NCI-H2081 treated with DMSO at 0.1 percent for 48 hours (cell line): Measurements from ENCODE around the gene SH3BP5.

ENCODE experiments used
- DNase-seq: peaks from one replicate; lab custom pipeline; 2025; lab: John Stamatoyannopoulos, UW

Gene SH3BP5

GRCh38 chr3:15325228-15325627 is 7.2 kb downstream of the SH3BP5 start:
- DNase-seq: no peak

GRCh38 chr3:15324379-15324808 is 8.0 kb downstream of the SH3BP5 start:
- no peak for DNase-seq

GRCh38 chr3:15323063-15323462 is 9.3 kb downstream of the SH3BP5 start:
- DNase-seq: no peak

- no peak for DNase-seq
Measured at GRCh38 chr3:15321349-15321748, 11.0 kb downstream of the SH3BP5 start.

DNA sequence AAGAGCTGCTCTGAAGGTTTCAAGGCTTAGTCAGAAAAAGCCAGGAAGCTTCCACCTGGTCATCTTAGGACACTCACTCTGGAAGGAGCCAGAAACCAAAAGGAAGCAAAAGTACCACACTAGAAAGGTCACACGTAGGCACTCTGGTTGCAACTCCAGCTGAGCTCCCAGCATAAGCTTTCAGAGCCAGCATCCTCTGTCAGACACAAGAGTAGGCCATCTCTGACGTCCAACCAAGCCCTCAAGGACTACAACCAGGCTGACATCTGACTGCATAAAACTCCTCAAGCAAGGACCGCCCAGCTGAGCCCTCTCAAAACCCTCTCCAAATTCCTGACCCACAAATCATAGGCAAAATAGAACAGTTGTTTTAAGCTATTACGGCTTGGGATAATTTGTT is 12.8 kb downstream of the SH3BP5 start:
- no peak for DNase-seq

GRCh38 chr3:15319136-15319535 is 13.2 kb downstream of the SH3BP5 start:
- DNase-seq: no peak

GRCh38 chr3:15318661-15319060 is 13.7 kb downstream of the SH3BP5 start:
- no peak for DNase-seq

GRCh38 chr3:15316998-15317435 is 15.4 kb downstream of the SH3BP5 start:
- DNase-seq: no peak

- DNase-seq: no peak
Measured at GRCh38 chr3:15315003-15315402, 17.4 kb downstream of the SH3BP5 start.

DNA sequence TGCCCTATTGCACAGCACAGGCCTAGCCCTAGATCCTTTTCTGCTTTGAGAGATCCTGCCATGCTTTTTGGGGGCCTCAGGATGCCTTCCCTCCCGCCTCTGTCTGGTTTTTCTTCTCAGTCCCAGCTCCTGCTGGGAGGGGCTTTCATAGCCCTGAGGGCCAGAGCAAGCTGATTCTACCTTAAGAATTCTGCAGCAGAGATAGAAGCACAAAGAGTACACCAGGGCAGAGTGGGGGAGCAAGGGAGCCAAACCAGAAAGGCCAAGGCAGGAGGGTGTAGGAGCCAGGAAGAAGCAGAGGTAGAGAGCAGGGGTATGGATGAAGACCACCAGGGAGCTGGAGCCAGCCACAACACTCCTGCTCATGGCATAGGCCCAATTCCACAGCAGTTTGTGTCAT is 18.1 kb downstream of the SH3BP5 start:
- DNase-seq: no peak

GRCh38 chr3:15313461-15313860 is 18.9 kb downstream of the SH3BP5 start:
- no peak for DNase-seq

DNA sequence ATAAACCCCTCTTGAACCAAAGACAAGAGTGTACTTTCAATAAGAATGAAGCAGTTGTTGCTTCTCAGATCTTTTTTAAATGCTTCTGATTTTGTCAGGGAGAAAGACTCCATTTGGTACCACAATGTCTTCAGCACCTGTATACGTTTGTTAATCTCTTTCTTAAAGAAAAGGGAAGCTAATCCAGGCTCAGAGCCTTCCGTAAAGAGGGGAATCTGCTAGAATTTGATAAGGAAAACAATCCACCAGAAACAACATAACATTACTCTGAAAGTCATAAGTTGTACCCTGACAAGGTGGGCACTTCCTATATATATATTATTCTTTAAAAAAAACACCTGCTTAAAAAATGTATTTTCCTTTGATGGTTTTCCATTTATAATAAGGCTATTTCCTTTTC is 19.8 kb downstream of the SH3BP5 start:
- DNase-seq: no peak

GRCh38 chr3:15310491-15311370 is 21.7 kb downstream of the SH3BP5 start:
- DNase-seq: no peak

DNA sequence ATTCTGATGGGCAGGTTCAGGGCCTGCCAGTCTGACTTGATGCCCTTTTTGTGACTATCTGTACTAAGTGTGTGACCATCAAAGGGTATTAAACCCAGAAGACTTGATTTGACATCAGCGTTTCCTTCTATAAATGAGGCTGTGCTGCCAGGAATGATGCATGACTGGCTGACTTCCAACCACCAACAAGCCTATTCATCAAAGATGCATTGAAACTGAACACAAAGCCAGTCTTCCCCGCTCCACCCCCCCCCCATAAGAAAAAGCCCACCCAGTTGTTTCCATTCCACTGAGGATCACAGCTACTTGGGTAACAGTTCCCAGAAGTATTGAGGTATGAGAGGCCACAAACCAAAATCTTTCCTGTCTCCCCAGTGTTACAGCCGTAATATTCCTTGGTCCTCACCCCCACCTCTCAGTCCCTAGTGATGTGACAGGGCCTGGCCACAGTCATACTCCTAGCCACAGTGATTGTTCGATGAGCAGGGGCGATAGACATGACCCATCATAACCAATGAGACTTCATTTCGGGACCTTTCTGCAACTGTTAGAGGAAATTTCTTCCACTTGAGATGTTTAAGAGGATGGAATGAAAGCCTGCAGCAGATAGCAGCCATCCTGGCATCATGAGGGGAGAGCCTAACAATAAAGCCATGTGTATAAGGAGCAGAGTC is 22.6 kb downstream of the SH3BP5 start:
- no peak for DNase-seq

GRCh38 chr3:15307580-15307979 is 24.8 kb downstream of the SH3BP5 start:
- DNase-seq: no peak

GRCh38 chr3:15306979-15307359 is 25.4 kb downstream of the SH3BP5 start:
- DNase-seq: no peak

GRCh38 chr3:15305359-15305844 is 27.0 kb downstream of the SH3BP5 start:
- no peak for DNase-seq

DNA sequence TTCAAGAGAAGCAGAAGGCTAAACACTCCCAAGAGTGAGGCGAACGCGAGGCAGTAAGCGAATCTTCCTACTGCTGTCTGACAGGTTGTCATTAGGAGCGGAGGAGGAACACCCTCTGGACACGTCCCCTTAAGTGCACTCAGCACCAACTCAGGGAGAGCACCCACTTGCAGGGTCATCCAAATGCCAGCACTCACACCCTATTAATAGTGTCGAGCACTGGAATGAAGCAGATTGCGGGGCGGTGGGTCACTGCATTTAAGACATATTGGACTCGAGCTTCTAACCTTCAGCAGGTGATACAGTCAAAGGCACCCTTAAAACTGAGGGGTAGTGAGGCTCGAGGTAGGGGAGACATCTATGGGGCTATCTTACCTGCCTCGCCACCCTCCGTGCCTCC is 28.7 kb downstream of the SH3BP5 start:
- no peak for DNase-seq

GRCh38 chr3:15303216-15303615 is 29.2 kb downstream of the SH3BP5 start:
- no peak for DNase-seq

- no peak for DNase-seq
Measured at GRCh38 chr3:15301761-15302160, 30.6 kb downstream of the SH3BP5 start.

DNA sequence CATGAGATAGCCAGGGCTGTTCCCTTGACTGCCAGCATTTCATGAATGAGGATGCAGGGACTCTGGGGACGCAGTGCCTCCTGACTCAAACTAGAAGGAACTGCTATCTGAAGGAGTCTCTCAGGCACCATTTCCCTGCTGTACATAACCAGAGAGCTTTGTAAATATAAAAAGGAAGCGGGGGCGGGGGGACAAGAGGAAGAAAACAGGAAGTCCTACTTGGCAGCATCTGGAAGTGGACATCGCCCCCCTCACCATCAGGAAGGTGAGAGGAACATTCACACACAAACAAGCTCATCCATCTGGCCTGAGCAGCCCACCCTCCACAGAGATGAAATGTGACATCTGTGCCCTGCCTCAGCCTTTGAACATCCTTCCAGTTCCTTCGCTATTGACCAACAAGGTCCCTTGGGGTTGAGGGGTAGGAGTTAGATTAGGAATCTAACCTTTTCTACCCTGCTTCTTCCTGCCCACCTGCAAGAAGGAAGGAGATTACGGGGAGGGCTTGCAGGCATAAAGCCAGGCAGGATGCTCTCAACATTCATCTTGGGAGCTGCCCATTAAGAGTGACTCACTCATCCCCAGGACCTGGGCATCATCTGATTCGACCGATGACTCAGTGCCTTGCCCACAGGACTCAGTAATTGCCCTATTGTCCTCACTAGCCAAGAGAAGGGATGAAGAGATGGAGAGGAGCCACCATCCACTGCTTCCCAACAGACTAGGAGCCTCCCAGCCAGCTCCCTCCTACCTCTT is 31.9 kb downstream of the SH3BP5 start:
- DNase-seq: no peak

GRCh38 chr3:15299036-15299435 is 33.4 kb downstream of the SH3BP5 start:
- DNase-seq: no peak

GRCh38 chr3:15298504-15298903 is 33.9 kb downstream of the SH3BP5 start:
- DNase-seq: no peak
